Liver (tissue), 9 donors: ENCODE data around the gene DHRS3. TPM values are rescaled to one million over a fixed set of nuclear protein-coding genes. Genes with fewer than 3 reads are reported as not detected.

Source experiments
- DNase-seq: peaks from one replicate; pipeline ENCODE4 v3.0.0-alpha.2; 2017; ENCODE audit warnings: low spot score
- H3K27ac ChIP-seq, 2 donors: one replicate each; pipeline ENCODE4 v1.7.0; 2013; ENCODE audit warnings: inconsistent platforms in 2 of 2, low read length in 2 of 2, control low read depth in 1 of 2, low read depth in 1 of 2, mild to moderate bottlenecking in 1 of 2
- H3K27me3 ChIP-seq, 4 donors: one replicate each; pipeline versions ENCODE4 v1.6.1 to v1.7.0; 2013; ENCODE audit warnings: low read length in 3 of 4, inconsistent platforms in 1 of 4, mild to moderate bottlenecking in 1 of 4, moderate library complexity in 1 of 4; ENCODE audit not compliant: control insufficient read depth in 4 of 4, insufficient read depth in 4 of 4
- H3K36me3 ChIP-seq, 4 donors: one replicate each; pipeline versions ENCODE4 v1.6.1 to v1.7.0; 2013; ENCODE audit warnings: low read length in 3 of 4, mild to moderate bottlenecking in 3 of 4, low read depth in 1 of 4, moderate library complexity in 1 of 4; ENCODE audit not compliant: control insufficient read depth in 4 of 4, insufficient read depth in 3 of 4
- H3K4me1 ChIP-seq, 4 donors: one replicate each; pipeline versions ENCODE4 v1.6.1 to v1.7.0; 2013; ENCODE audit warnings: low read length in 3 of 4, mild to moderate bottlenecking in 3 of 4, moderate library complexity in 1 of 4; ENCODE audit not compliant: control insufficient read depth in 4 of 4, insufficient read depth in 4 of 4
- H3K4me3 ChIP-seq, 3 donors: one replicate each; pipeline versions ENCODE4 v1.6.1 to v1.7.0; 2013; ENCODE audit warnings: low read length in 3 of 3, control low read depth in 1 of 3, low read depth in 1 of 3, mild to moderate bottlenecking in 1 of 3
- H3K9ac ChIP-seq, 2 donors: one replicate each; pipeline ENCODE4 v1.7.0; 2013; ENCODE audit warnings: low read length in 2 of 2, mild to moderate bottlenecking in 2 of 2, moderate library complexity in 2 of 2, control low read depth in 1 of 2, low read depth in 1 of 2
- H3K9me3 ChIP-seq, 4 donors: one replicate each; pipeline versions ENCODE4 v1.6.1 to v1.7.0; 2013; ENCODE audit warnings: low read length in 3 of 4; ENCODE audit not compliant: control insufficient read depth in 4 of 4
- ATF3 ChIP-seq: IDR thresholded peaks from 2 replicates; pipeline ENCODE4 v1.6.1; 2016; ENCODE audit warnings: antibody characterized with exemption
- FOXA1 ChIP-seq: IDR thresholded peaks from 2 replicates; pipeline ENCODE4 v1.6.1; 2016; ENCODE audit warnings: antibody characterized with exemption
- HNF4A ChIP-seq, 2 donors: conservative IDR thresholded peaks; 2 replicates each; pipeline ENCODE4 v1.6.1; 2016; ENCODE audit warnings: antibody characterized with exemption in 2 of 2, mild to moderate bottlenecking in 2 of 2
- HNF4G ChIP-seq: IDR thresholded peaks from 2 replicates; pipeline ENCODE4 v1.6.1; 2016; ENCODE audit warnings: antibody characterized with exemption
- NR2F2 ChIP-seq: IDR thresholded peaks from 2 replicates; pipeline ENCODE4 v1.6.1; 2016; ENCODE audit warnings: antibody characterized with exemption
- RAD21 ChIP-seq, 2 donors: IDR thresholded peaks; 2 replicates each; pipeline ENCODE4 v1.6.1; 2016; ENCODE audit warnings: antibody characterized with exemption in 2 of 2, mild to moderate bottlenecking in 2 of 2
- REST ChIP-seq: IDR thresholded peaks from 2 replicates; pipeline ENCODE4 v1.6.1; 2016; ENCODE audit warnings: antibody characterized with exemption, mild to moderate bottlenecking
- RXRA ChIP-seq, 2 donors: IDR thresholded peaks; 2 replicates each; pipeline ENCODE4 v1.6.1; 2017 to 2018; ENCODE audit warnings: antibody characterized with exemption in 2 of 2, mild to moderate bottlenecking in 1 of 2
- SP1 ChIP-seq: IDR thresholded peaks from 2 replicates; pipeline ENCODE4 v1.6.1; 2018; ENCODE audit warnings: antibody characterized with exemption, mild to moderate bottlenecking
- TAF1 ChIP-seq: conservative IDR thresholded peaks from 2 replicates; pipeline ENCODE4 v1.6.1; 2016; ENCODE audit warnings: antibody characterized with exemption, mild to moderate bottlenecking
- ZBTB33 ChIP-seq: IDR thresholded peaks from 2 replicates; pipeline ENCODE4 v1.6.1; 2016; ENCODE audit warnings: antibody characterized with exemption
- WGBS: extraction: QIAGEN DNeasy Blood & Tissue Kit; methylation state at CpG from one replicate; pipeline ENCODE4 v1.1.7; 2013; 5-methylcytosine and 5-hydroxymethylcytosine counted together
- polyA plus RNA-seq, 2 donors: library from polyadenylated mRNA; stranded (reverse) in 1 of 2; unstranded in 1 of 2; fragments of 200-250 nt in 1 of 2; fragments of >200 nt in 1 of 2; fragmentation: Nextera tagmentation in 1 of 2; extraction: Ambion mirVana in 1 of 2; gene quantifications; one replicate each; pipeline versions ENCODE4 v1.2.1 to v1.2.3, GENCODE V29; 2013 to 2015
- total RNA-seq, 2 donors: library from RNA; depleted of rRNA; stranded (reverse); fragments of >200 nt; gene quantifications; one replicate each; pipeline ENCODE4 v1.2.3, GENCODE V29; 2014
- TF ChIP-seq, protein P1 (sequence below): fragments of 150-350 bp; IDR thresholded peaks from 2 replicates; pipeline ENCODE4 v1.5.1; 2017; ENCODE audit warnings: improper control_type of control experiment, low read depth, low read length; ENCODE audit not compliant: missing input control
- TF ChIP-seq, protein P2 (sequence below): IDR thresholded peaks from 2 replicates; pipeline ENCODE4 v1.6.1; 2016; ENCODE audit warnings: antibody characterized with exemption
- donor health status: healthy.
- donor health status: healthy.
- donor health status: healthy.
- donor health status: healthy.
- donor health status: healthy.

The DHRS3 gene
- total and polyA plus RNA-seq, 4 donors: 62.6 to 185 (median 158) TPM

DNA sequence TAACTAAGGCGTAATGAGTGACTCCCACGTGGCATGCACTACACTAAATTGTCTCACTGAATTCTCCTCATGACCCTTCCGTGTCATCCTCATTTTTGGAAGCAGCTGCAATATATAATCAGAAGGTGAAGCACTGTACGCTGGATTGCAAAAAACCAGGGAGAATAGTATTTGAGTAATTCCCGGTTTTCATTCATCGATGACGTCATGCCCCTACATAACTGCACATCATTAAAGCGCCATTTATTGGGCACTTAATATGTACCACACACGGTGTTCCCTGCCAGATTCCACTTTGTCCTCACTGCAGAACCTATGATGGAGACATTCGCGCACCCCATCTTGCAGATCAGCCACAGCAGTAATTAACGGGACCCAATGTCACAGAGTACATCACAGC, 41.0 kb downstream of the DHRS3 start:
- Histone ChIP-seq H3K4me3 (no peak overlapping the region), H3K9ac (no peak overlapping the region), H3K27me3 (no peaks in the 10 kb centered on the region), H3K9me3 (no peaks in the 10 kb centered on the region), H3K27ac (no peak overlapping the region), H3K4me1 (peaks cover 0 to 2% (median 0%) of the 10 kb centered on the region in 4 donors), H3K36me3 (peaks cover 14 to 68% (median 59%) of the 10 kb centered on the region in 4 donors)
- no peak for DNase-seq
- 94% methylated on average over 12 of the region's 12 CpGs for WGBS
- TF ChIP-seq NR2F2 (no peak), FOXA1 (no peak), HNF4A (conservative IDR thresholded peaks at IDR 0.05) (no peak), ZBTB33 (no peak), HNF4G (no peak), TAF1 (no peak), SP1 (no peak), ATF3 (no peak), REST (no peak), RXRA (IDR thresholded peaks at IDR 0.05) (no peak)
- TF ChIP-seq, protein P1, sequence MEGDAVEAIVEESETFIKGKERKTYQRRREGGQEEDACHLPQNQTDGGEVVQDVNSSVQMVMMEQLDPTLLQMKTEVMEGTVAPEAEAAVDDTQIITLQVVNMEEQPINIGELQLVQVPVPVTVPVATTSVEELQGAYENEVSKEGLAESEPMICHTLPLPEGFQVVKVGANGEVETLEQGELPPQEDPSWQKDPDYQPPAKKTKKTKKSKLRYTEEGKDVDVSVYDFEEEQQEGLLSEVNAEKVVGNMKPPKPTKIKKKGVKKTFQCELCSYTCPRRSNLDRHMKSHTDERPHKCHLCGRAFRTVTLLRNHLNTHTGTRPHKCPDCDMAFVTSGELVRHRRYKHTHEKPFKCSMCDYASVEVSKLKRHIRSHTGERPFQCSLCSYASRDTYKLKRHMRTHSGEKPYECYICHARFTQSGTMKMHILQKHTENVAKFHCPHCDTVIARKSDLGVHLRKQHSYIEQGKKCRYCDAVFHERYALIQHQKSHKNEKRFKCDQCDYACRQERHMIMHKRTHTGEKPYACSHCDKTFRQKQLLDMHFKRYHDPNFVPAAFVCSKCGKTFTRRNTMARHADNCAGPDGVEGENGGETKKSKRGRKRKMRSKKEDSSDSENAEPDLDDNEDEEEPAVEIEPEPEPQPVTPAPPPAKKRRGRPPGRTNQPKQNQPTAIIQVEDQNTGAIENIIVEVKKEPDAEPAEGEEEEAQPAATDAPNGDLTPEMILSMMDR: no peak
- TF ChIP-seq, protein P2, sequence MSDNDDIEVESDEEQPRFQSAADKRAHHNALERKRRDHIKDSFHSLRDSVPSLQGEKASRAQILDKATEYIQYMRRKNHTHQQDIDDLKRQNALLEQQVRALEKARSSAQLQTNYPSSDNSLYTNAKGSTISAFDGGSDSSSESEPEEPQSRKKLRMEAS: no peak

- DNase-seq: no peak
- Histone ChIP-seq H3K9me3 (no peaks in the 10 kb centered on the region), H3K27ac (no peak overlapping the region), H3K36me3 (peaks cover 16 to 72% (median 62%) of the 10 kb centered on the region in 4 donors), H3K27me3 (no peaks in the 10 kb centered on the region), H3K4me3 (no peak overlapping the region), H3K4me1 (peaks cover 0 to 2% (median 0%) of the 10 kb centered on the region in 4 donors), H3K9ac (no peak overlapping the region)
- 91% methylated on average over 5 of the region's 5 CpGs for WGBS
- TF ChIP-seq, protein P1: no peak
- TF ChIP-seq RAD21 (IDR thresholded peaks at IDR 0.05) (no peak), REST (no peak), RXRA (IDR thresholded peaks at IDR 0.05) (no peak)
These were observed 43.3 kb downstream of the DHRS3 start for GRCh38 chr1:12574757-12575139.
